Trophoblast cell (in vitro differentiated cells and primary cell): ENCODE measurements around the gene SELENOP.
A peak's percentile ranks its signal among the peaks of the same experiment; 100 is the strongest.

Experiments used
- DNase-seq, 2 donors: peaks; one replicate each; pipeline ENCODE4 v3.0.0-alpha.2; 2016
- H2AFZ ChIP-seq: 2 replicates; pipeline ENCODE4 v1.6.1; 2013; ENCODE audit warnings: low read length, moderate library complexity, mild to moderate bottlenecking; ENCODE audit not compliant: insufficient read depth, poor library complexity
- H2AK5ac ChIP-seq: 2 replicates; pipeline ENCODE4 v1.6.1; 2013; ENCODE audit warnings: mild to moderate bottlenecking, low read length
- H2BK120ac ChIP-seq: 2 replicates; pipeline ENCODE4 v1.6.1; 2013; ENCODE audit warnings: low read length, mild to moderate bottlenecking, moderate library complexity; ENCODE audit not compliant: insufficient read depth, poor library complexity
- H2BK12ac ChIP-seq: 2 replicates; pipeline ENCODE4 v1.6.1; 2013; ENCODE audit warnings: mild to moderate bottlenecking, low read length, moderate library complexity
- H2BK5ac ChIP-seq: 2 replicates; pipeline ENCODE4 v1.6.1; 2013; ENCODE audit warnings: low read length, low read depth, moderate library complexity, mild to moderate bottlenecking; ENCODE audit not compliant: poor library complexity
- H3K14ac ChIP-seq: 2 replicates; pipeline ENCODE4 v1.6.1; 2013; ENCODE audit warnings: mild to moderate bottlenecking, low read length
- H3K18ac ChIP-seq: 2 replicates; pipeline ENCODE4 v1.6.1; 2013; ENCODE audit warnings: mild to moderate bottlenecking, low read length
- H3K23ac ChIP-seq: 2 replicates; pipeline ENCODE4 v1.6.1; 2013; ENCODE audit warnings: low read length
- H3K27ac ChIP-seq: 2 replicates; pipeline ENCODE4 v1.5.1; 2013; ENCODE audit warnings: low read depth, mild to moderate bottlenecking, inconsistent platforms, low read length, moderate library complexity
- H3K27me3 ChIP-seq: 2 replicates; pipeline ENCODE4 v1.6.1; 2013; ENCODE audit warnings: inconsistent platforms, mild to moderate bottlenecking, low read length, moderate library complexity; ENCODE audit not compliant: insufficient read depth
- H3K36me3 ChIP-seq, 2 experiments: 1 replicate in 1 of 2; 2 replicates in 1 of 2; pipeline ENCODE4 v1.6.1; 2013; ENCODE audit warnings: low read length in 2 of 2, mild to moderate bottlenecking in 2 of 2, moderate library complexity in 1 of 2; ENCODE audit not compliant: insufficient read depth in 2 of 2, control insufficient read depth in 1 of 2
- H3K4ac ChIP-seq: 2 replicates; pipeline ENCODE4 v1.6.1; 2013; ENCODE audit warnings: low read depth, mild to moderate bottlenecking, low read length, moderate library complexity
- H3K4me1 ChIP-seq, 2 experiments: 1 replicate in 1 of 2; 2 replicates in 1 of 2; pipeline ENCODE4 v1.6.1; 2013; ENCODE audit warnings: low read length in 2 of 2, mild to moderate bottlenecking in 2 of 2, moderate library complexity in 1 of 2; ENCODE audit not compliant: insufficient read depth in 2 of 2, control insufficient read depth in 1 of 2
- H3K4me2 ChIP-seq: 2 replicates; pipeline ENCODE4 v1.6.1; 2013; ENCODE audit warnings: inconsistent platforms, mild to moderate bottlenecking, low read length, moderate library complexity
- H3K4me3 ChIP-seq: 2 replicates; pipeline ENCODE4 v1.5.1; 2013; ENCODE audit warnings: mild to moderate bottlenecking, low read depth, low read length, inconsistent platforms
- H3K79me1 ChIP-seq: one replicate; pipeline ENCODE4 v1.6.1; 2013; ENCODE audit warnings: low read length
- H3K79me2 ChIP-seq: 2 replicates; pipeline ENCODE4 v1.6.1; 2013; ENCODE audit warnings: low read length, mild to moderate bottlenecking; ENCODE audit not compliant: control insufficient read depth, insufficient read depth, poor library complexity
- H3K9ac ChIP-seq: 2 replicates; pipeline ENCODE4 v1.6.1; 2013; ENCODE audit warnings: mild to moderate bottlenecking, low read length
- H3K9me3 ChIP-seq: 2 replicates; pipeline ENCODE4 v1.6.1; 2013; ENCODE audit warnings: low read depth, mild to moderate bottlenecking, control low read depth, inconsistent platforms, low read length; ENCODE audit not compliant: insufficient read depth
- H4K12ac ChIP-seq: 2 replicates; pipeline ENCODE4 v1.6.1; 2013; ENCODE audit warnings: low read depth, mild to moderate bottlenecking, low read length, moderate library complexity
- H4K8ac ChIP-seq: 2 replicates; pipeline ENCODE4 v1.6.1; 2013; ENCODE audit warnings: low read depth, mild to moderate bottlenecking, low read length, moderate library complexity
- H4K91ac ChIP-seq: one replicate; pipeline ENCODE4 v1.6.1; 2013; ENCODE audit warnings: low read depth, mild to moderate bottlenecking, low read length, moderate library complexity
- WGBS: extraction: QIAGEN DNeasy Blood & Tissue Kit; methylation state at CpG from one replicate; pipeline ENCODE4 v1.1.7; 2013; ENCODE audit warnings: missing lambda C conversion rate; ENCODE audit not compliant: insufficient read length, insufficient coverage; ENCODE audit errors: extremely low coverage; 5-methylcytosine and 5-hydroxymethylcytosine counted together

The SELENOP gene

DNA sequence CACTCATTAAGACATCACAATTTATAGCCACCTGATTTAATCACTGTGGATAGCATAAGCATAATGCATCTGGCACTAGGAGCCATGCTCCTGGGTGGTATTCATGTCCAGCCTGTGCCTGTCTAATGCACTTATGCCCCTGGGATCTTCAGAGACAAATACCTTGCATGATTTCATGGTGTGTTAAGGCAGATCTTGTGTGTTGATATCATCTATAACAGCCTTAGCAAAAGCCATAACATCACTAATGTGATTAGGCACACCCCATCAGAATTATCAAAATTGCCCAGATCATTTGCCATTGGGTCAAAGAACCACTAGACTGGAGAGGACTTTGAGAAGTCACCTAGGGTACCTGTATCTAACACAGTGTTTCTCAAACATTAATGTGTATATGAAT lies 43.7 kb upstream of the SELENOP start:
- Histone ChIP-seq H2BK120ac (no peak overlapping the region), H3K4me1 (peaks cover 0 to 2% of the 10 kb centered on the region in 2 experiments), H2AFZ (no peak overlapping the region), H2BK12ac (no peak overlapping the region), H3K4me3 (no peak overlapping the region), H4K91ac (no peak overlapping the region), H3K14ac (no peak overlapping the region), H3K36me3 (no peaks in the 10 kb centered on the region), H4K12ac (no peak overlapping the region), H3K27ac (no peak overlapping the region), H3K27me3 (no peaks in the 10 kb centered on the region), H3K4me2 (no peak overlapping the region), H3K9me3 (no peaks in the 10 kb centered on the region), H3K18ac (no peak overlapping the region), H2BK5ac (no peak overlapping the region), H3K4ac (no peak overlapping the region), H2AK5ac (no peak overlapping the region), H3K79me1 (no peaks in the 10 kb centered on the region), H3K23ac (no peak overlapping the region), H3K79me2 (no peaks in the 10 kb centered on the region), H4K8ac (no peak overlapping the region), H3K9ac (no peak overlapping the region)
- peak in 1 of 2 donors; percentile 82 for DNase-seq

DNA sequence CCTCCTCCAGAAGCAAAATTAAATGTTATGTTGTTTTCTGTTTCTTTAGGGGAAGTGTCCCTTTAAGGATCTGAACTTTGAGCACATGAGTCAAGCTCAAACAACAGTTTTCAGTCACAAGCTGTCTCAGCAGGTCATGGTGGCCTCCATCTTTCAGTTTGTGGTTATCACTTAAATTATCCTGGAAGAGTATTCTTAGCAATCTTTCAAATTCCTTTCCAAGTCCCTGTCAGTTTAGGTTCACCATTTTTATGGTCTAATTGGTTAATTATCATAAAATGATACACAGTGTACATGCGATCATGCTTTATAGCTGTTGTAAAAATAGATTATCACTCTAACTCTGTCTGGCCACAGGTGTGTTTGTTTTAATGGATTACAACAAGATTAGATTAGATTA lies 43.1 kb upstream of the SELENOP start:
- H3K79me2 ChIP-seq, result no peaks in the 10 kb centered on the region
- peak in 1 of 2 donors; percentile 40 for DNase-seq
- H3K79me1 ChIP-seq, result no peaks in the 10 kb centered on the region
- no peak overlapping the region for H3K4me2 ChIP-seq
- no peak overlapping the region for H2AK5ac ChIP-seq
- H3K27ac ChIP-seq, result no peak overlapping the region
- H3K4me1 ChIP-seq, result peaks cover 0 to 2% of the 10 kb centered on the region in 2 experiments
- no peak overlapping the region for H2AFZ ChIP-seq
- H2BK5ac ChIP-seq, result no peak overlapping the region
- H3K23ac ChIP-seq, result no peak overlapping the region
- H3K36me3 ChIP-seq, result no peaks in the 10 kb centered on the region
- no peak overlapping the region for H4K91ac ChIP-seq
- H3K4me3 ChIP-seq, result no peak overlapping the region
- H3K9ac ChIP-seq, result no peak overlapping the region
- no peak overlapping the region for H2BK120ac ChIP-seq
- no peaks in the 10 kb centered on the region for H3K9me3 ChIP-seq
- no peak overlapping the region for H3K4ac ChIP-seq
- H2BK12ac ChIP-seq, result no peak overlapping the region
- WGBS, result no CpG with 5 or more reads among the region's 1 CpG
- H4K12ac ChIP-seq, result no peak overlapping the region
- H4K8ac ChIP-seq, result no peak overlapping the region
- no peak overlapping the region for H3K14ac ChIP-seq
- H3K27me3 ChIP-seq, result no peaks in the 10 kb centered on the region
- no peak overlapping the region for H3K18ac ChIP-seq

DNA sequence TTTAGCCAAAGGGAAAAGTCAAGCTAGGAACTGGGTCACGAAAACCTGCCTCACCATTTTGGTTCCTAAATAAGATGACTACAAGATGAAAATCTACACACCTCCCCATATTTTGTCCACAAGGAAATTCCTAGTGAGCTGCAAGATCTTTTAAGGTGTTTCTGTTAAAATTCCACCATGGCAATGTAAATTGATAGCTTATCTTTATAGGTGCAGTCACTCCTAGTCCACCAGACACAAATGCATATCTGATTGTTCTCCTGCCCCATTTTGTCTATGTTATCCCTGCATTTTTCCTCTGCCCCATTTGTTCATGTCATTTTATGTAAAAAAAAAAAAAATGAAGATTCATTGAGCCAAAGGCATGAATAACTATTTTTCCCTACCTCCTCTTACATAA lies 41.1 kb upstream of the SELENOP start:
- no peaks in the 10 kb centered on the region for H3K4me1 ChIP-seq
- H3K9ac ChIP-seq, result no peak overlapping the region
- H3K79me2 ChIP-seq, result no peaks in the 10 kb centered on the region
- no peak overlapping the region for H3K18ac ChIP-seq
- H3K79me1 ChIP-seq, result no peaks in the 10 kb centered on the region
- no peak for DNase-seq
- no peak overlapping the region for H4K12ac ChIP-seq
- no peaks in the 10 kb centered on the region for H3K27me3 ChIP-seq
- H2BK5ac ChIP-seq, result no peak overlapping the region
- no peak overlapping the region for H2BK120ac ChIP-seq
- H3K23ac ChIP-seq, result no peak overlapping the region
- H2AFZ ChIP-seq, result no peak overlapping the region
- H3K4me3 ChIP-seq, result no peak overlapping the region
- H3K14ac ChIP-seq, result no peak overlapping the region
- no peak overlapping the region for H4K91ac ChIP-seq
- H4K8ac ChIP-seq, result no peak overlapping the region
- H3K4ac ChIP-seq, result no peak overlapping the region
- H3K36me3 ChIP-seq, result no peaks in the 10 kb centered on the region
- no peak overlapping the region for H3K4me2 ChIP-seq
- no peak overlapping the region for H2AK5ac ChIP-seq
- H2BK12ac ChIP-seq, result no peak overlapping the region
- H3K27ac ChIP-seq, result no peak overlapping the region
- no CpG with 5 or more reads among the region's 1 CpG for WGBS
- H3K9me3 ChIP-seq, result no peaks in the 10 kb centered on the region

- no peaks in the 10 kb centered on the region for H3K4me1 ChIP-seq
- no peak overlapping the region for H2BK5ac ChIP-seq
- no peak overlapping the region for H3K4me3 ChIP-seq
- H2BK120ac ChIP-seq, result no peak overlapping the region
- no peak overlapping the region for H4K8ac ChIP-seq
- H3K79me1 ChIP-seq, result no peaks in the 10 kb centered on the region
- H3K9me3 ChIP-seq, result no peaks in the 10 kb centered on the region
- no CpG with 5 or more reads among the region's 6 CpGs for WGBS
- no peak overlapping the region for H4K91ac ChIP-seq
- no peak for DNase-seq
- H3K79me2 ChIP-seq, result no peaks in the 10 kb centered on the region
- no peak overlapping the region for H3K27ac ChIP-seq
- no peaks in the 10 kb centered on the region for H3K27me3 ChIP-seq
- H3K14ac ChIP-seq, result no peak overlapping the region
- no peak overlapping the region for H3K9ac ChIP-seq
- no peak overlapping the region for H3K4me2 ChIP-seq
- no peak overlapping the region for H3K23ac ChIP-seq
- no peaks in the 10 kb centered on the region for H3K36me3 ChIP-seq
- no peak overlapping the region for H3K18ac ChIP-seq
- H3K4ac ChIP-seq, result no peak overlapping the region
- H2BK12ac ChIP-seq, result no peak overlapping the region
- H2AFZ ChIP-seq, result no peak overlapping the region
- H2AK5ac ChIP-seq, result no peak overlapping the region
- H4K12ac ChIP-seq, result no peak overlapping the region
These were observed 39.8 kb upstream of the SELENOP start for GRCh38 chr5:42851481-42851880.
